Caco-2 (cell line): ENCODE measurements around the gene ZKSCAN1. TPM values are rescaled to one million over a fixed set of nuclear protein-coding genes. Genes with fewer than 3 reads are reported as not detected.

Source experiments
- BruUV-seq: library from RNA; stranded (reverse); fragments of 400-500 nt; replicated peaks from 2 replicates; lab custom pipeline; 2021; lab: Mats Ljungman, UMichigan
- CTCF ChIA-PET: fragments of 300-600 bp; sonication (Branson Sonifier 250); formaldehyde crosslinking; loops from one replicate; lab custom pipeline; 2022; ENCODE audit warnings: antibody characterized with exemption; lab: Charles Lee
- POLR2A ChIA-PET: fragments of 300-600 bp; sonication (Branson Sonifier 250); formaldehyde crosslinking; loops from one replicate; lab custom pipeline; 2022; ENCODE audit warnings: antibody characterized with exemption; lab: Charles Lee
- DNase-seq, 2 experiments: peaks; one replicate each; pipeline versions ENCODE4 v3.0.0 to v3.0.0-alpha.2; 2020 to 2022
- H3K27me3 ChIP-seq: replicated peaks from 2 replicates; pipeline ENCODE4 v1.6.0; 2011; ENCODE audit warnings: low read length; ENCODE audit not compliant: control insufficient read depth, insufficient read depth
- H3K36me3 ChIP-seq: 2 replicates; pipeline ENCODE4 v1.5.1; 2011; ENCODE audit warnings: low read length; ENCODE audit not compliant: control insufficient read depth, insufficient read depth
- H3K4me1 ChIP-seq: fragments of 250-450 bp; sonication (Bioruptor Pico); 2 replicates; pipeline ENCODE4 v1.5.1; 2020; ENCODE audit warnings: mild to moderate bottlenecking
- H3K4me3 ChIP-seq: 2 replicates; pipeline ENCODE4 v1.5.1; 2011; ENCODE audit warnings: low read depth, mild to moderate bottlenecking, control low read depth, low read length
- H3K9me3 ChIP-seq: fragments of 250-450 bp; sonication (Bioruptor Pico); 2 replicates; pipeline ENCODE4 v1.5.1; 2020; ENCODE audit warnings: mild to moderate bottlenecking, moderate library complexity
- H3K27ac Mint-ChIP-seq: one replicate; pipeline ENCODE4 v1.8.0; 2022; ENCODE audit warnings: mixed read lengths; ENCODE audit not compliant: unreplicated experiment
- H3K27me3 Mint-ChIP-seq: one replicate; pipeline ENCODE4 v1.8.0; 2022; ENCODE audit warnings: mixed read lengths; ENCODE audit not compliant: insufficient read depth, unreplicated experiment
- H3K36me3 Mint-ChIP-seq: one replicate; pipeline ENCODE4 v1.8.0; 2022; ENCODE audit warnings: mild to moderate bottlenecking, mixed read lengths; ENCODE audit not compliant: insufficient read depth, unreplicated experiment
- H3K4me1 Mint-ChIP-seq: one replicate; pipeline ENCODE4 v1.8.0; 2022; ENCODE audit warnings: low read depth, mixed read lengths; ENCODE audit not compliant: unreplicated experiment
- H3K4me3 Mint-ChIP-seq: one replicate; pipeline ENCODE4 v1.8.0; 2022; ENCODE audit warnings: mild to moderate bottlenecking, moderate library complexity, mixed read lengths; ENCODE audit not compliant: unreplicated experiment
- H3K9me3 Mint-ChIP-seq: one replicate; pipeline ENCODE4 v1.8.0; 2022; ENCODE audit warnings: mixed read lengths; ENCODE audit not compliant: unreplicated experiment
- CTCF ChIP-seq, 2 experiments: fragments of 200-600 bp in 1 of 2; IDR thresholded peaks; 1 replicate in 1 of 2; 2 replicates in 1 of 2; pipeline versions ENCODE4 v1.5.1 to v1.8.0; 2011 to 2022; ENCODE audit warnings: antibody characterized with exemption in 1 of 2, control low read depth in 1 of 2, inconsistent platforms in 1 of 2, low read depth in 1 of 2, low read length in 1 of 2, mild to moderate bottlenecking in 1 of 2, moderate library complexity in 1 of 2; ENCODE audit not compliant: insufficient read depth in 1 of 2, severe bottlenecking in 1 of 2, unreplicated experiment in 1 of 2
- intact Hi-C: fragments of 100-400 bp; cut with micrococcal nuclease; formaldehyde crosslinking; loops from one replicate; pipeline ENCODE4 v1.10.0; 2022; ENCODE audit not compliant: unreplicated experiment
- total RNA-seq: library from RNA; stranded (reverse); gene quantifications from 2 replicates; pipeline ENCODE4 v1.2.3, GENCODE V29; 2022

ZKSCAN1 gene
- total RNA-seq, 1 experiment from 2014 or later, result 44.8 TPM

- no peak for TF ChIP-seq CTCF (IDR thresholded peaks at IDR 0.05; ENCODE audit: insufficient read depth in 1 of 2, low read depth in 1 of 2, low read length in 1 of 2, severe bottlenecking in 1 of 2, unreplicated experiment in 1 of 2)
- ChIA-PET POLR2A (interaction anchor here (0.6 to 0.7 kb wide), 2 partner anchors 9 to 1177 kb away, joined by 3 read pairs; no protein-coding TSS in a partner anchor), CTCF (interaction anchor here (0.6 to 1.5 kb wide), 5 partner anchors 50 to 300 kb away, joined by 3 to 10 read pairs (median 4); no protein-coding TSS in a partner anchor)
- H3K27ac Mint-ChIP-seq, result no peak overlapping the region
- no peaks in the 10 kb centered on the region for H3K9me3 Mint-ChIP-seq
- peaks cover 9% of the 10 kb centered on the region; the same call in 1 of the 2 replicates for H3K4me1 ChIP-seq
- no peaks in the 10 kb centered on the region for H3K9me3 ChIP-seq
- H3K4me1 Mint-ChIP-seq, result peaks cover 7% of the 10 kb centered on the region
- H3K36me3 Mint-ChIP-seq, result no peaks in the 10 kb centered on the region
- no peaks in the 10 kb centered on the region for H3K27me3 ChIP-seq
- no peak overlapping the region for H3K4me3 ChIP-seq
- H3K27me3 Mint-ChIP-seq, result no peaks in the 10 kb centered on the region
- H3K36me3 ChIP-seq, result no peaks in the 10 kb centered on the region
- intact Hi-C loops, result loop anchor here (1.0 kb wide), 2 partner anchors 58 to 86 kb away; partner anchors contain the start of gene ZNF3
- no TSS peak for BruUV-seq
- H3K4me3 Mint-ChIP-seq, result no peak overlapping the region
- no peak for DNase-seq
These were observed 20.6 kb upstream of the ZKSCAN1 start for GRCh38 chr7:99994819-99995218.

GRCh38 chr7:99996755-99997544 lies 18.4 kb upstream of the ZKSCAN1 start:
- peak overlapping the region; percentile 89 for H3K27ac Mint-ChIP-seq
- H3K4me1 Mint-ChIP-seq, result peaks cover 7% of the 10 kb centered on the region
- ChIA-PET CTCF (interaction anchor here (0.7 to 0.8 kb wide), 2 partner anchors 56 to 303 kb away, joined by 3 to 4 read pairs; no protein-coding TSS in a partner anchor), POLR2A (interaction anchor here (1.1 to 1.2 kb wide), 2 partner anchors 19 to 53 kb away, joined by 4 to 10 read pairs; partner anchors contain the start of gene ZKSCAN1)
- no peak for TF ChIP-seq CTCF (IDR thresholded peaks at IDR 0.05; ENCODE audit: insufficient read depth in 1 of 2, low read depth in 1 of 2, low read length in 1 of 2, severe bottlenecking in 1 of 2, unreplicated experiment in 1 of 2)
- Histone ChIP-seq H3K36me3 (no peaks in the 10 kb centered on the region), H3K9me3 (no peaks in the 10 kb centered on the region), H3K4me3 (peak overlapping the region; percentile 38), H3K4me1 (peaks cover 9% of the 10 kb centered on the region; the same call in 1 of the 2 replicates), H3K27me3 (no peaks in the 10 kb centered on the region)
- no TSS peak for BruUV-seq
- no peaks in the 10 kb centered on the region for H3K27me3 Mint-ChIP-seq
- no peak for DNase-seq
- H3K4me3 Mint-ChIP-seq, result peak overlapping the region; percentile 76
- H3K36me3 Mint-ChIP-seq, result peaks cover 5% of the 10 kb centered on the region
- intact Hi-C loops, result loop anchor here (1.0 kb wide), 2 partner anchors 18 to 52 kb away; partner anchors contain the start of genes ZKSCAN1 and ZSCAN21
- H3K9me3 Mint-ChIP-seq, result no peaks in the 10 kb centered on the region

GRCh38 chr7:99997545-99998137 lies 17.8 kb upstream of the ZKSCAN1 start:
- BruUV-seq, result no TSS peak
- H3K27me3 Mint-ChIP-seq, result no peaks in the 10 kb centered on the region
- Histone ChIP-seq H3K27me3 (no peaks in the 10 kb centered on the region), H3K9me3 (no peaks in the 10 kb centered on the region), H3K4me3 (peak overlapping the region; percentile 38), H3K36me3 (no peaks in the 10 kb centered on the region), H3K4me1 (peaks cover 13% of the 10 kb centered on the region; the same call in 1 of the 2 replicates)
- H3K9me3 Mint-ChIP-seq, result no peaks in the 10 kb centered on the region
- peak overlapping the region; percentile 76 for H3K4me3 Mint-ChIP-seq
- peaks cover 5% of the 10 kb centered on the region for H3K36me3 Mint-ChIP-seq
- ChIA-PET POLR2A (interaction anchor here (1.1 to 1.2 kb wide), 2 partner anchors 18 to 52 kb away, joined by 4 to 10 read pairs; partner anchors contain the start of gene ZKSCAN1), CTCF (interaction anchor here (0.7 to 0.8 kb wide), 2 partner anchors 56 to 303 kb away, joined by 3 to 4 read pairs; no protein-coding TSS in a partner anchor)
- H3K4me1 Mint-ChIP-seq, result peaks cover 7% of the 10 kb centered on the region
- peak overlapping the region; percentile 89 for H3K27ac Mint-ChIP-seq
- DNase-seq, result peak; percentile 77 to 82
- intact Hi-C loops, result loop anchor here (1.0 kb wide), 2 partner anchors 18 to 52 kb away; partner anchors contain the start of genes ZKSCAN1 and ZSCAN21
- TF ChIP-seq CTCF (IDR thresholded peaks at IDR 0.05; ENCODE audit: insufficient read depth in 1 of 2, low read depth in 1 of 2, low read length in 1 of 2, severe bottlenecking in 1 of 2, unreplicated experiment in 1 of 2), result peak; percentile 33 to 37
